WTC11 (cell line): ENCODE data around the gene WASF3. TPM values are rescaled to one million over a fixed set of nuclear protein-coding genes. Genes with fewer than 3 reads are reported as not detected.

Experiments used
- ATAC-seq: fragments of 200-7000 bp; cut with Tn5 transposase; 2 replicates; pipeline ENCODE4 v1.10.0; 2021; ENCODE audit warnings: mild to moderate bottlenecking, moderate library complexity
- CTCF ChIA-PET: fragments of 300-600 bp; sonication (Branson Sonifier 250); formaldehyde crosslinking; loops from one replicate; lab custom pipeline; 2021; ENCODE audit warnings: antibody characterized with exemption; lab: Charles Lee
- POLR2A ChIA-PET: fragments of 350-600 bp; sonication (Branson Sonifier 250); formaldehyde crosslinking; loops from one replicate; lab custom pipeline; 2021; ENCODE audit warnings: antibody characterized with exemption; lab: Charles Lee
- DNase-seq: peaks from one replicate; pipeline ENCODE4 v3.0.0; 2021; ENCODE audit warnings: low spot score
- H3K27ac Mint-ChIP-seq: 2 replicates; pipeline ENCODE4 v1.8.0; 2021; ENCODE audit warnings: mixed read lengths
- H3K27me3 Mint-ChIP-seq: 2 replicates; pipeline ENCODE4 v1.8.0; 2021; ENCODE audit warnings: low read depth, mild to moderate bottlenecking, moderate library complexity, mixed read lengths
- H3K36me3 Mint-ChIP-seq: 2 replicates; pipeline ENCODE4 v1.8.0; 2021; ENCODE audit warnings: mixed read lengths
- H3K4me1 Mint-ChIP-seq: 2 replicates; pipeline ENCODE4 v1.8.0; 2022; ENCODE audit warnings: mixed read lengths
- H3K4me3 Mint-ChIP-seq: 2 replicates; pipeline ENCODE4 v1.8.0; 2021; ENCODE audit warnings: mild to moderate bottlenecking, moderate library complexity, mixed read lengths
- H3K9me3 Mint-ChIP-seq: 2 replicates; pipeline ENCODE4 v1.8.0; 2021; ENCODE audit warnings: mixed read lengths
- ATF1 ChIP-seq: sonication (generic); formaldehyde crosslinking; IDR thresholded peaks from 2 replicates; pipeline ENCODE4 v1.8.1; 2023; ENCODE audit warnings: mild to moderate bottlenecking, moderate library complexity, missing genetic modification reagents
- CBFB ChIP-seq: sonication (generic); formaldehyde crosslinking; IDR thresholded peaks from 2 replicates; pipeline ENCODE4 v1.8.1; 2022; ENCODE audit warnings: mild to moderate bottlenecking, low read depth, missing genetic modification reagents
- ETV6 ChIP-seq: sonication (generic); formaldehyde crosslinking; IDR thresholded peaks from 2 replicates; pipeline ENCODE4 v1.8.1; 2022; ENCODE audit warnings: mild to moderate bottlenecking, missing genetic modification reagents
- HMGA2 ChIP-seq: fragments of 250-450 bp; sonication (Bioruptor Pico); IDR thresholded peaks from 2 replicates; pipeline ENCODE4 v1.4.0; 2021; ENCODE audit warnings: mild to moderate bottlenecking, moderate library complexity
- IRF2 ChIP-seq: sonication (generic); formaldehyde crosslinking; IDR thresholded peaks from 2 replicates; pipeline ENCODE4 v1.8.0; 2022; ENCODE audit warnings: low read depth, missing genetic modification reagents, borderline replicate concordance
- MYBL2 ChIP-seq: sonication (generic); formaldehyde crosslinking; IDR thresholded peaks from 2 replicates; pipeline ENCODE4 v1.8.1; 2023; ENCODE audit warnings: mild to moderate bottlenecking, moderate library complexity, missing genetic modification reagents
- RELA ChIP-seq: sonication (generic); formaldehyde crosslinking; IDR thresholded peaks from 2 replicates; pipeline ENCODE4 v1.8.1; 2022; ENCODE audit warnings: missing genetic modification reagents, mild to moderate bottlenecking, borderline replicate concordance
- RORB ChIP-seq: fragments of 250-450 bp; sonication (Bioruptor Pico); IDR thresholded peaks from 2 replicates; pipeline ENCODE4 v1.9.0; 2021; ENCODE audit warnings: mild to moderate bottlenecking
- SMAD4 ChIP-seq: sonication (generic); formaldehyde crosslinking; IDR thresholded peaks from 2 replicates; pipeline ENCODE4 v1.8.0; 2022; ENCODE audit warnings: mild to moderate bottlenecking, missing genetic modification reagents
- SOX15 ChIP-seq: fragments of 250-450 bp; sonication (Bioruptor Pico); IDR thresholded peaks from 2 replicates; pipeline ENCODE4 v1.9.0; 2021; ENCODE audit warnings: mild to moderate bottlenecking
- TEAD4 ChIP-seq: sonication (generic); formaldehyde crosslinking; IDR thresholded peaks from 2 replicates; pipeline ENCODE4 v1.8.0; 2022; ENCODE audit warnings: mild to moderate bottlenecking, missing genetic modification reagents
- ZNF121 ChIP-seq: sonication (generic); formaldehyde crosslinking; IDR thresholded peaks from 2 replicates; pipeline ENCODE4 v1.8.0; 2023; ENCODE audit warnings: missing genetic modification reagents
- ZNF219 ChIP-seq: sonication (generic); formaldehyde crosslinking; IDR thresholded peaks from 2 replicates; pipeline ENCODE4 v1.8.0; 2023; ENCODE audit warnings: missing genetic modification reagents, mild to moderate bottlenecking, borderline replicate concordance
- ZNF396 ChIP-seq: fragments of 250-450 bp; sonication (Bioruptor Pico); IDR thresholded peaks from 2 replicates; pipeline ENCODE4 v1.8.0; 2021; ENCODE audit warnings: mild to moderate bottlenecking, moderate library complexity, borderline replicate concordance
- ZNF416 ChIP-seq: fragments of 250-450 bp; sonication (Bioruptor Pico); IDR thresholded peaks from 2 replicates; pipeline ENCODE4 v1.9.0; 2021; ENCODE audit warnings: mild to moderate bottlenecking, inconsistent platforms
- total RNA-seq: library from RNA; stranded (reverse); gene quantifications from 3 replicates; pipeline ENCODE4 v1.2.3, GENCODE V29; 2021
- TF ChIP-seq, protein P1 (sequence below): fragments of 250-450 bp; sonication (Bioruptor Pico); IDR thresholded peaks from 2 replicates; pipeline ENCODE4 v1.9.0; 2021; ENCODE audit warnings: mild to moderate bottlenecking, borderline replicate concordance
- TF ChIP-seq, protein P2 (sequence below): sonication (generic); formaldehyde crosslinking; IDR thresholded peaks from 2 replicates; pipeline ENCODE4 v1.8.1; 2022; ENCODE audit warnings: low read depth, missing genetic modification reagents, borderline replicate concordance
- TF ChIP-seq, protein P3 (sequence below): fragments of 250-450 bp; sonication (Bioruptor Pico); IDR thresholded peaks from 2 replicates; pipeline ENCODE4 v1.8.0; 2021; ENCODE audit warnings: mild to moderate bottlenecking
- TF ChIP-seq, protein P4 (sequence below): fragments of 250-450 bp; sonication (Bioruptor Pico); IDR thresholded peaks from 2 replicates; pipeline ENCODE4 v1.9.0; 2021; ENCODE audit warnings: moderate library complexity, mild to moderate bottlenecking, inconsistent platforms, borderline replicate concordance
- TF ChIP-seq, protein P5 (sequence below): sonication (generic); formaldehyde crosslinking; IDR thresholded peaks from 2 replicates; pipeline ENCODE4 v1.8.0; 2022; ENCODE audit warnings: mild to moderate bottlenecking, missing genetic modification reagents
- TF ChIP-seq, protein P6 (sequence below): sonication (generic); formaldehyde crosslinking; IDR thresholded peaks from 2 replicates; pipeline ENCODE4 v1.8.1; 2023; ENCODE audit warnings: mild to moderate bottlenecking, missing genetic modification reagents
- TF ChIP-seq, protein P7 (sequence below): sonication (generic); formaldehyde crosslinking; conservative IDR thresholded peaks from 2 replicates; pipeline ENCODE4 v1.8.1; 2022; ENCODE audit warnings: mild to moderate bottlenecking, missing genetic modification reagents
- TF ChIP-seq, protein P8 (sequence below): sonication (generic); formaldehyde crosslinking; IDR thresholded peaks from 2 replicates; pipeline ENCODE4 v1.8.0; 2023; ENCODE audit warnings: missing genetic modification reagents
- TF ChIP-seq, protein P9 (sequence below): sonication (generic); formaldehyde crosslinking; IDR thresholded peaks from 2 replicates; pipeline ENCODE4 v1.8.1; 2022; ENCODE audit warnings: mild to moderate bottlenecking, moderate library complexity, missing genetic modification reagents

The WASF3 gene
- total RNA-seq, 1 experiment from 2014 or later = 26.8 TPM

DNA sequence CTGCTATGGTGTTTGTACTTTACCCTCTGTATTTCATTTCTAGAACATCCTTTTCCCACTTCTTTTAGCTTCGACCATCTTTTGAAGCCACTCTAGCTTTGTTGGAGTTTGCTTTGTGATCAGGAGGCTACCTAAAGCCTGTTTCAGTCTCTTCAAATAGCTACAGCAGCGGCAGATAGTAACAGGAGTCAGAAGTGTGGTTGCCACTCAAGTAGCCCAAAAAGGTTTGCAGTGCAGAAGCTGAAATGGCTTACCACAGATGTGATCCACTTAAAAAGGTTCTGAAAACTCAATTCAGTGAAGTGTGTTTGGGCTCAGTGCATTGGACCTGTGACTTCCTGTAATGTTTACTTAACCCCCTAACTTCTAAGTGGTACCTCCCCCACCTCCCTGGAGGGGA lies 26.2 kb downstream of the WASF3 start (continued):
- TF ChIP-seq, protein P1, sequence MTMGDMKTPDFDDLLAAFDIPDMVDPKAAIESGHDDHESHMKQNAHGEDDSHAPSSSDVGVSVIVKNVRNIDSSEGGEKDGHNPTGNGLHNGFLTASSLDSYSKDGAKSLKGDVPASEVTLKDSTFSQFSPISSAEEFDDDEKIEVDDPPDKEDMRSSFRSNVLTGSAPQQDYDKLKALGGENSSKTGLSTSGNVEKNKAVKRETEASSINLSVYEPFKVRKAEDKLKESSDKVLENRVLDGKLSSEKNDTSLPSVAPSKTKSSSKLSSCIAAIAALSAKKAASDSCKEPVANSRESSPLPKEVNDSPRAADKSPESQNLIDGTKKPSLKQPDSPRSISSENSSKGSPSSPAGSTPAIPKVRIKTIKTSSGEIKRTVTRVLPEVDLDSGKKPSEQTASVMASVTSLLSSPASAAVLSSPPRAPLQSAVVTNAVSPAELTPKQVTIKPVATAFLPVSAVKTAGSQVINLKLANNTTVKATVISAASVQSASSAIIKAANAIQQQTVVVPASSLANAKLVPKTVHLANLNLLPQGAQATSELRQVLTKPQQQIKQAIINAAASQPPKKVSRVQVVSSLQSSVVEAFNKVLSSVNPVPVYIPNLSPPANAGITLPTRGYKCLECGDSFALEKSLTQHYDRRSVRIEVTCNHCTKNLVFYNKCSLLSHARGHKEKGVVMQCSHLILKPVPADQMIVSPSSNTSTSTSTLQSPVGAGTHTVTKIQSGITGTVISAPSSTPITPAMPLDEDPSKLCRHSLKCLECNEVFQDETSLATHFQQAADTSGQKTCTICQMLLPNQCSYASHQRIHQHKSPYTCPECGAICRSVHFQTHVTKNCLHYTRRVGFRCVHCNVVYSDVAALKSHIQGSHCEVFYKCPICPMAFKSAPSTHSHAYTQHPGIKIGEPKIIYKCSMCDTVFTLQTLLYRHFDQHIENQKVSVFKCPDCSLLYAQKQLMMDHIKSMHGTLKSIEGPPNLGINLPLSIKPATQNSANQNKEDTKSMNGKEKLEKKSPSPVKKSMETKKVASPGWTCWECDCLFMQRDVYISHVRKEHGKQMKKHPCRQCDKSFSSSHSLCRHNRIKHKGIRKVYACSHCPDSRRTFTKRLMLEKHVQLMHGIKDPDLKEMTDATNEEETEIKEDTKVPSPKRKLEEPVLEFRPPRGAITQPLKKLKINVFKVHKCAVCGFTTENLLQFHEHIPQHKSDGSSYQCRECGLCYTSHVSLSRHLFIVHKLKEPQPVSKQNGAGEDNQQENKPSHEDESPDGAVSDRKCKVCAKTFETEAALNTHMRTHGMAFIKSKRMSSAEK = no peak
- no peak for TF ChIP-seq ATF1

DNA sequence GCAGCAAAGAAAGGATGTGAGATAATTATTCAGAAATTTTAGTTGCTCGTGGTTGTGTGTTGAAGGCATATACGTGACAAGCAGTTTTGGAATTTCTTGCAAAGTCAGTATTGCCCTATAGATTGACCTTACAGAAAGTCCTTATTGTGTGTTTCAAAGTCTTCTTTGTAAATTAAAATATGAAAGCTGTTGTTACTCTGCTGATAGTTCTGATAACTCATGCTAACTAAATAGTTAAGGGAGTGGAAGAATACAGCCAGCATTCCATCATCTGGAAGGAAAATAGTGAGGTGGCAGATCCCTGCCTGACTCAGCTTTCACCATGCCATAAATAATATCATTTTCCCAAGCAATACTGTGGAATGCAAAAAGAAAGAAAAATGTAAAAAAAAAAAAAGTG lies 27.2 kb downstream of the WASF3 start:
- TF ChIP-seq, protein P2, sequence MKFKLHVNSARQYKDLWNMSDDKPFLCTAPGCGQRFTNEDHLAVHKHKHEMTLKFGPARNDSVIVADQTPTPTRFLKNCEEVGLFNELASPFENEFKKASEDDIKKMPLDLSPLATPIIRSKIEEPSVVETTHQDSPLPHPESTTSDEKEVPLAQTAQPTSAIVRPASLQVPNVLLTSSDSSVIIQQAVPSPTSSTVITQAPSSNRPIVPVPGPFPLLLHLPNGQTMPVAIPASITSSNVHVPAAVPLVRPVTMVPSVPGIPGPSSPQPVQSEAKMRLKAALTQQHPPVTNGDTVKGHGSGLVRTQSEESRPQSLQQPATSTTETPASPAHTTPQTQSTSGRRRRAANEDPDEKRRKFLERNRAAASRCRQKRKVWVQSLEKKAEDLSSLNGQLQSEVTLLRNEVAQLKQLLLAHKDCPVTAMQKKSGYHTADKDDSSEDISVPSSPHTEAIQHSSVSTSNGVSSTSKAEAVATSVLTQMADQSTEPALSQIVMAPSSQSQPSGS = no peak
- no peak for TF ChIP-seq ZNF416 (CRISPR knock-in tag)
- no peak for TF ChIP-seq ETV6 (CRISPR knock-in tag)
- TF ChIP-seq, protein P3, sequence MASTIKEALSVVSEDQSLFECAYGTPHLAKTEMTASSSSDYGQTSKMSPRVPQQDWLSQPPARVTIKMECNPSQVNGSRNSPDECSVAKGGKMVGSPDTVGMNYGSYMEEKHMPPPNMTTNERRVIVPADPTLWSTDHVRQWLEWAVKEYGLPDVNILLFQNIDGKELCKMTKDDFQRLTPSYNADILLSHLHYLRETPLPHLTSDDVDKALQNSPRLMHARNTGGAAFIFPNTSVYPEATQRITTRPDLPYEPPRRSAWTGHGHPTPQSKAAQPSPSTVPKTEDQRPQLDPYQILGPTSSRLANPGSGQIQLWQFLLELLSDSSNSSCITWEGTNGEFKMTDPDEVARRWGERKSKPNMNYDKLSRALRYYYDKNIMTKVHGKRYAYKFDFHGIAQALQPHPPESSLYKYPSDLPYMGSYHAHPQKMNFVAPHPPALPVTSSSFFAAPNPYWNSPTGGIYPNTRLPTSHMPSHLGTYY (CRISPR knock-in tag) = no peak
- no peak for TF ChIP-seq ZNF219
- TF ChIP-seq HMGA2 (CRISPR knock-in tag) = no peak
- no peak for TF ChIP-seq RELA
- no peak for TF ChIP-seq ZNF121 (CRISPR knock-in tag)
- TF ChIP-seq, protein P4, sequence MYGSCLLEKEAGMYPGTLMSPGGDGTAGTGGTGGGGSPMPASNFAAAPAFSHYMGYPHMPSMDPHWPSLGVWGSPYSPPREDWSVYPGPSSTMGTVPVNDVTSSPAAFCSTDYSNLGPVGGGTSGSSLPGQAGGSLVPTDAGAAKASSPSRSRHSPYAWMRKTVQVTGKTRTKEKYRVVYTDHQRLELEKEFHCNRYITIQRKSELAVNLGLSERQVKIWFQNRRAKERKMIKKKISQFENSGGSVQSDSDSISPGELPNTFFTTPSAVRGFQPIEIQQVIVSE = no peak
- no peak for TF ChIP-seq SMAD4 (CRISPR knock-in tag)
- no peak for TF ChIP-seq MYBL2
- TF ChIP-seq RORB = no peak
- TF ChIP-seq, all 79 proteins: peak for 0
- H3K27me3 Mint-ChIP-seq = no peaks in the 10 kb centered on the region
- ATAC-seq (no peak), DNase-seq (no peak)
- ChIA-PET CTCF (interaction anchor here (1.2 kb wide), 1 partner anchor 21 kb away, joined by 4 read pairs; no protein-coding TSS in a partner anchor), POLR2A (no interaction called here)
- peaks cover 35% of the 10 kb centered on the region for H3K4me1 Mint-ChIP-seq
- no peak overlapping the region for H3K27ac Mint-ChIP-seq
- no peaks in the 10 kb centered on the region for H3K9me3 Mint-ChIP-seq
- H3K36me3 Mint-ChIP-seq = no peaks in the 10 kb centered on the region
- no peak overlapping the region for H3K4me3 Mint-ChIP-seq

DNA sequence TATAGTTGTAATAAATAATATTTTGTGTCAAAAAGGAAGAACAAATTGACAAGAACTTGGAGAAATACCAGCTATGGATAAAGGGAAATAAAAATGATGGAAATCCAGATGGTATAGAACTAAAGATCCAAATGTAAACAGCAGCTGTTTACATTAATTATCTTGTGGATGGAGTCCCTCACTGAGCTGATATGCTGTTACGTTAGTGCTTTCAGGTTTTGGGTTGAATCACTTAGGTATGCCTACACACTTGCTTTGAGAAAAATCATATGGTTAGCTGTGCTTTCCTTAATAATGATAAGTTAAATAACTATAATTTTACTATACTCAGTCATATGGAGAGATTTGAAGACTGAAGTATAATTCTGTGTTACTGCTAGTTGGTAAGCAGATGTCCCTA lies 27.7 kb downstream of the WASF3 start:
- no peak overlapping the region for H3K4me3 Mint-ChIP-seq
- H3K9me3 Mint-ChIP-seq = no peaks in the 10 kb centered on the region
- H3K36me3 Mint-ChIP-seq = no peaks in the 10 kb centered on the region
- DNase-seq (no peak), ATAC-seq (no peak)
- no peaks in the 10 kb centered on the region for H3K27me3 Mint-ChIP-seq
- ChIA-PET CTCF (interaction anchor here (1.2 kb wide), 1 partner anchor 21 kb away, joined by 4 read pairs; no protein-coding TSS in a partner anchor), POLR2A (no interaction called here)
- H3K4me1 Mint-ChIP-seq = peaks cover 35% of the 10 kb centered on the region
- H3K27ac Mint-ChIP-seq = no peak overlapping the region
- TF ChIP-seq, protein P5, sequence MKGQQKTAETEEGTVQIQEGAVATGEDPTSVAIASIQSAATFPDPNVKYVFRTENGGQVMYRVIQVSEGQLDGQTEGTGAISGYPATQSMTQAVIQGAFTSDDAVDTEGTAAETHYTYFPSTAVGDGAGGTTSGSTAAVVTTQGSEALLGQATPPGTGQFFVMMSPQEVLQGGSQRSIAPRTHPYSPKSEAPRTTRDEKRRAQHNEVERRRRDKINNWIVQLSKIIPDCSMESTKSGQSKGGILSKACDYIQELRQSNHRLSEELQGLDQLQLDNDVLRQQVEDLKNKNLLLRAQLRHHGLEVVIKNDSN (CRISPR knock-in tag) = no peak
- TF ChIP-seq, protein P6, sequence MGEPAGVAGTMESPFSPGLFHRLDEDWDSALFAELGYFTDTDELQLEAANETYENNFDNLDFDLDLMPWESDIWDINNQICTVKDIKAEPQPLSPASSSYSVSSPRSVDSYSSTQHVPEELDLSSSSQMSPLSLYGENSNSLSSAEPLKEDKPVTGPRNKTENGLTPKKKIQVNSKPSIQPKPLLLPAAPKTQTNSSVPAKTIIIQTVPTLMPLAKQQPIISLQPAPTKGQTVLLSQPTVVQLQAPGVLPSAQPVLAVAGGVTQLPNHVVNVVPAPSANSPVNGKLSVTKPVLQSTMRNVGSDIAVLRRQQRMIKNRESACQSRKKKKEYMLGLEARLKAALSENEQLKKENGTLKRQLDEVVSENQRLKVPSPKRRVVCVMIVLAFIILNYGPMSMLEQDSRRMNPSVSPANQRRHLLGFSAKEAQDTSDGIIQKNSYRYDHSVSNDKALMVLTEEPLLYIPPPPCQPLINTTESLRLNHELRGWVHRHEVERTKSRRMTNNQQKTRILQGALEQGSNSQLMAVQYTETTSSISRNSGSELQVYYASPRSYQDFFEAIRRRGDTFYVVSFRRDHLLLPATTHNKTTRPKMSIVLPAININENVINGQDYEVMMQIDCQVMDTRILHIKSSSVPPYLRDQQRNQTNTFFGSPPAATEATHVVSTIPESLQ (CRISPR knock-in tag) = no peak
- TF ChIP-seq IRF2 (no peak), RORB (no peak), SOX15 (CRISPR knock-in tag) (no peak), ZNF396 (no peak), CBFB (no peak), TEAD4 (CRISPR knock-in tag) (no peak)
- TF ChIP-seq, protein P7, sequence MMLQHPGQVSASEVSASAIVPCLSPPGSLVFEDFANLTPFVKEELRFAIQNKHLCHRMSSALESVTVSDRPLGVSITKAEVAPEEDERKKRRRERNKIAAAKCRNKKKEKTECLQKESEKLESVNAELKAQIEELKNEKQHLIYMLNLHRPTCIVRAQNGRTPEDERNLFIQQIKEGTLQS (CRISPR knock-in tag) = no peak
- TF ChIP-seq, protein P8, sequence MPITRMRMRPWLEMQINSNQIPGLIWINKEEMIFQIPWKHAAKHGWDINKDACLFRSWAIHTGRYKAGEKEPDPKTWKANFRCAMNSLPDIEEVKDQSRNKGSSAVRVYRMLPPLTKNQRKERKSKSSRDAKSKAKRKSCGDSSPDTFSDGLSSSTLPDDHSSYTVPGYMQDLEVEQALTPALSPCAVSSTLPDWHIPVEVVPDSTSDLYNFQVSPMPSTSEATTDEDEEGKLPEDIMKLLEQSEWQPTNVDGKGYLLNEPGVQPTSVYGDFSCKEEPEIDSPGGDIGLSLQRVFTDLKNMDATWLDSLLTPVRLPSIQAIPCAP = no peak
- TF ChIP-seq, protein P9, sequence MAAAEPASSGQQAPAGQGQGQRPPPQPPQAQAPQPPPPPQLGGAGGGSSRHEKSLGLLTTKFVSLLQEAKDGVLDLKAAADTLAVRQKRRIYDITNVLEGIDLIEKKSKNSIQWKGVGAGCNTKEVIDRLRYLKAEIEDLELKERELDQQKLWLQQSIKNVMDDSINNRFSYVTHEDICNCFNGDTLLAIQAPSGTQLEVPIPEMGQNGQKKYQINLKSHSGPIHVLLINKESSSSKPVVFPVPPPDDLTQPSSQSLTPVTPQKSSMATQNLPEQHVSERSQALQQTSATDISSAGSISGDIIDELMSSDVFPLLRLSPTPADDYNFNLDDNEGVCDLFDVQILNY (CRISPR knock-in tag) = no peak
